B cell (primary cell): ENCODE measurements around the gene HMGB2.

Source experiments
- CTCF ChIP-seq: fragments of 200-600 bp; IDR thresholded peaks from one replicate; pipeline ENCODE4 v1.8.0; 2022; ENCODE audit warnings: antibody characterized with exemption, mild to moderate bottlenecking
- EZH2 ChIP-seq: IDR thresholded peaks from 2 replicates; pipeline ENCODE4 v1.6.1; 2012; ENCODE audit warnings: borderline replicate concordance, low read depth, mild to moderate bottlenecking, moderate library complexity, low read length; ENCODE audit not compliant: insufficient read depth, poor library complexity, severe bottlenecking

GRCh38 chr4:173314715-173315114 is 19.4 kb downstream of the HMGB2 start:
- no peak for TF ChIP-seq EZH2
- no peak for TF ChIP-seq CTCF
